Measurements from ENCODE around the gene INSYN1.

DNA sequence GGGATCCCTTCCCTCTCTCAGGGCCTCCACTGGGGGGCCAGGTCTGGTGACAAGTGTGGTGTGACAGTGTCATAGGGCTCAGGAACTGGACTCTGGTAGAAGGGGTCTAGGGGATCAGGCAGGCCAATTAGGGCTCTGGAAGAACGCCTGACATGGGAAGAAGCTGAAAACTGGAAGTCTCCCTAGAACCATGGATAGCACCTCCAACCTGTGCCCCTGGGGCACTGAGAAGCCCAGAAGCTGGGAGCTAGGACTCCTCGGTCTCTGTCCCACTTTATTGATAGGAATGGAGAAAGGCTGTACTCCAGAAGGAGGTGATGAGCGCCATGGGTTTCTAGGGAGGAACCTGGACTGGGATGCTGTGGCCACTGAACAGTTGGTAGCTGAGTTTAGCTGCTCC, 30.7 kb downstream of the INSYN1 start:
- TF ChIP-seq, protein P1, sequence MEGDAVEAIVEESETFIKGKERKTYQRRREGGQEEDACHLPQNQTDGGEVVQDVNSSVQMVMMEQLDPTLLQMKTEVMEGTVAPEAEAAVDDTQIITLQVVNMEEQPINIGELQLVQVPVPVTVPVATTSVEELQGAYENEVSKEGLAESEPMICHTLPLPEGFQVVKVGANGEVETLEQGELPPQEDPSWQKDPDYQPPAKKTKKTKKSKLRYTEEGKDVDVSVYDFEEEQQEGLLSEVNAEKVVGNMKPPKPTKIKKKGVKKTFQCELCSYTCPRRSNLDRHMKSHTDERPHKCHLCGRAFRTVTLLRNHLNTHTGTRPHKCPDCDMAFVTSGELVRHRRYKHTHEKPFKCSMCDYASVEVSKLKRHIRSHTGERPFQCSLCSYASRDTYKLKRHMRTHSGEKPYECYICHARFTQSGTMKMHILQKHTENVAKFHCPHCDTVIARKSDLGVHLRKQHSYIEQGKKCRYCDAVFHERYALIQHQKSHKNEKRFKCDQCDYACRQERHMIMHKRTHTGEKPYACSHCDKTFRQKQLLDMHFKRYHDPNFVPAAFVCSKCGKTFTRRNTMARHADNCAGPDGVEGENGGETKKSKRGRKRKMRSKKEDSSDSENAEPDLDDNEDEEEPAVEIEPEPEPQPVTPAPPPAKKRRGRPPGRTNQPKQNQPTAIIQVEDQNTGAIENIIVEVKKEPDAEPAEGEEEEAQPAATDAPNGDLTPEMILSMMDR (IDR thresholded peaks at IDR 0.05 in 4 of 5, conservative IDR thresholded peaks at IDR 0.05 in 1 of 5): no peak
- no peak for TF ChIP-seq POLR2A (IDR thresholded peaks at IDR 0.05)
